SKM-1 treated with dmso at 0.1 percent for 144 hours (cell line): ENCODE results near the gene PTPN9.

ENCODE experiments used
- DNase-seq: peaks from one replicate; lab custom pipeline; 2025; ENCODE audit not compliant: unreplicated experiment; lab: John Stamatoyannopoulos, UW

PTPN9 gene

GRCh38 chr15:75425966-75426500 is 153.1 kb downstream of the PTPN9 start:
- no peak for DNase-seq

- DNase-seq: no peak
Observed at GRCh38 chr15:75422554-75422953, 156.6 kb downstream of the PTPN9 start.

- no peak for DNase-seq
Observed at GRCh38 chr15:75420698-75421097, 158.4 kb downstream of the PTPN9 start.

DNA sequence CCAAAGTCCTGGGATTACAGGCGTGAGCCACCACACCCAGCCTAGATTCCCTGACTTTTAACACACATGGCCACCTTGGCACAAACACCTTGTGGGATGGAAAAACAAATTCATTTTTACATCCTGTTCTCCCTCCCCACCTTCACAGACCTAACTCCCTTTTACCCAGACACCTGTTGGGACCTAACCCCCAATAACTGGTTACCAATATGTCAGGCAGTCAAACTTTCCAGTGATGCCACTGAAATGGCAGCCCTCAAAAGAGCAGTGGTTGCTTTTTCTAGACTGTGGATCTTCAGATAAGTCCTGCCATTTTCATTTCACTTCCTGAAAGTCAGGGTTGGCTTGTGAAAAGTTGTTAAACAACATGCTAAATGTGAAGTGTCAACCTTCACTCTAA is 162.5 kb downstream of the PTPN9 start:
- no peak for DNase-seq
